GM23338 (cell line): Measurements from ENCODE around the gene TNFRSF11A. TPM values are rescaled to one million over a fixed set of nuclear protein-coding genes. Genes with fewer than 3 reads are reported as not detected.
A peak's percentile ranks its signal among the peaks of the same experiment; 100 is the strongest.

Experiments used
- ATAC-seq: fragments of 200-7000 bp; cut with Tn5 transposase; 3 replicates; pipeline ENCODE4 v1.9.1; 2020
- DNase-seq: peaks from one replicate; pipeline ENCODE4 v3.0.0-alpha.2; 2015; ENCODE audit warnings: low spot score
- H2AFZ ChIP-seq: fragments of 200-600 bp; sonication (generic); 2 replicates; pipeline ENCODE4 v1.8.0; 2016; ENCODE audit warnings: antibody characterized with exemption, mild to moderate bottlenecking, moderate library complexity
- H3F3A ChIP-seq: fragments of 200-600 bp; sonication (generic); replicated peaks from 2 replicates; pipeline ENCODE4 v1.8.0; 2017; ENCODE audit warnings: antibody characterized with exemption, mixed run types, low read depth
- H3K27ac ChIP-seq: fragments of 200-600 bp; sonication (generic); 2 replicates; pipeline ENCODE4 v1.6.1; 2016; ENCODE audit warnings: low read depth
- H3K27me3 ChIP-seq: fragments of 200-600 bp; sonication (generic); 2 replicates; pipeline ENCODE4 v1.8.0; 2016; ENCODE audit warnings: mild to moderate bottlenecking, mixed run types, moderate library complexity; ENCODE audit not compliant: insufficient read depth
- H3K36me3 ChIP-seq: fragments of 200-600 bp; sonication (generic); 2 replicates; pipeline ENCODE4 v1.8.0; 2016; ENCODE audit warnings: mild to moderate bottlenecking; ENCODE audit not compliant: insufficient read depth
- H3K4me1 ChIP-seq: fragments of 200-600 bp; sonication (generic); 2 replicates; pipeline ENCODE4 v1.8.0; 2016; ENCODE audit warnings: mild to moderate bottlenecking, moderate library complexity; ENCODE audit not compliant: insufficient read depth
- H3K4me2 ChIP-seq: fragments of 200-600 bp; sonication (generic); 2 replicates; pipeline ENCODE4 v1.7.1; 2017; ENCODE audit warnings: mixed run types
- H3K4me3 ChIP-seq: fragments of 200-600 bp; sonication (generic); 2 replicates; pipeline ENCODE4 v1.6.1; 2016; ENCODE audit warnings: mixed run types
- H3K79me2 ChIP-seq: fragments of 200-600 bp; sonication (generic); replicated peaks from 2 replicates; pipeline ENCODE4 v1.8.0; 2017; ENCODE audit warnings: mild to moderate bottlenecking; ENCODE audit not compliant: insufficient read depth
- H3K9me2 ChIP-seq: fragments of 200-600 bp; sonication (generic); 2 replicates; pipeline ENCODE4 v1.8.0; 2017; ENCODE audit not compliant: insufficient read depth
- H4K20me1 ChIP-seq: fragments of 200-600 bp; sonication (generic); replicated peaks from 2 replicates; pipeline ENCODE4 v1.8.0; 2017; ENCODE audit warnings: mild to moderate bottlenecking; ENCODE audit not compliant: insufficient read depth
- H3K27ac Mint-ChIP-seq: 2 replicates; pipeline ENCODE4 v1.8.0; 2020; ENCODE audit warnings: inconsistent platforms, mild to moderate bottlenecking, moderate library complexity, mixed read lengths
- H3K27me3 Mint-ChIP-seq: 3 replicates; pipeline ENCODE4 v1.8.0; 2022; ENCODE audit warnings: low read depth, mild to moderate bottlenecking, moderate library complexity, mixed read lengths, inconsistent platforms; ENCODE audit not compliant: insufficient read depth, poor library complexity
- H3K36me3 Mint-ChIP-seq: 3 replicates; pipeline ENCODE4 v1.8.0; 2021; ENCODE audit warnings: low read depth, mild to moderate bottlenecking, inconsistent platforms, moderate library complexity, mixed read lengths
- H3K4me1 Mint-ChIP-seq: 3 replicates; pipeline ENCODE4 v1.8.0; 2020; ENCODE audit warnings: mild to moderate bottlenecking, inconsistent platforms, mixed read lengths
- H3K4me3 Mint-ChIP-seq: 3 replicates; pipeline ENCODE4 v1.8.0; 2021; ENCODE audit warnings: moderate library complexity, mild to moderate bottlenecking, inconsistent platforms, mixed read lengths
- H3K9me3 Mint-ChIP-seq: 3 replicates; pipeline ENCODE4 v1.8.0; 2020; ENCODE audit warnings: moderate library complexity, mild to moderate bottlenecking, inconsistent platforms, mixed read lengths
- CREB1 ChIP-seq: fragments of 250-450 bp; sonication (Bioruptor Pico); IDR thresholded peaks from 2 replicates; pipeline ENCODE4 v1.5.0; 2020; ENCODE audit warnings: low read depth, mild to moderate bottlenecking, moderate library complexity
- EZH2 ChIP-seq: fragments of 200-600 bp; sonication (generic); IDR thresholded peaks from one replicate; pipeline ENCODE4 v1.8.0; 2017; ENCODE audit warnings: antibody characterized with exemption, mild to moderate bottlenecking, low read depth; ENCODE audit not compliant: unreplicated experiment
- EZH2phosphoT487 ChIP-seq: fragments of 200-600 bp; sonication (generic); IDR thresholded peaks from one replicate; pipeline ENCODE4 v1.8.1; 2018; ENCODE audit warnings: antibody characterized with exemption; ENCODE audit not compliant: unreplicated experiment
- NANOG ChIP-seq: IDR thresholded peaks from 2 replicates; pipeline ENCODE4 v1.6.1; 2016; ENCODE audit warnings: antibody characterized with exemption, borderline replicate concordance
- POLR2AphosphoS5 ChIP-seq: IDR thresholded peaks from 2 replicates; pipeline ENCODE4 v1.6.1; 2016; ENCODE audit warnings: antibody characterized with exemption, low read depth
- REST ChIP-seq: IDR thresholded peaks from one replicate; pipeline ENCODE4 v1.6.1; 2018; ENCODE audit warnings: antibody characterized with exemption; ENCODE audit not compliant: unreplicated experiment
- STAT1 ChIP-seq: IDR thresholded peaks from one replicate; pipeline ENCODE4 v1.6.1; 2016; ENCODE audit warnings: antibody characterized with exemption; ENCODE audit not compliant: unreplicated experiment
- ZNF114 ChIP-seq: fragments of 250-450 bp; sonication (Bioruptor Pico); IDR thresholded peaks from 2 replicates; pipeline ENCODE4 v1.5.0; 2020; ENCODE audit warnings: mild to moderate bottlenecking, moderate library complexity
- polyA plus RNA-seq: library from polyadenylated mRNA; unstranded; fragments of >200 nt; fragmentation: Nextera tagmentation; extraction: Ambion mirVana; gene quantifications from 2 replicates; pipeline ENCODE4 v1.2.1, GENCODE V29; 2016
- total RNA-seq: library from RNA; depleted of rRNA; stranded (reverse); fragments of >200 nt; shearing (Covaris generic); gene quantifications from 2 replicates; pipeline ENCODE4 v1.2.3, GENCODE V29; 2014
- TF ChIP-seq, protein P1 (sequence below): fragments of 250-450 bp; sonication (Bioruptor Pico); IDR thresholded peaks from 2 replicates; pipeline ENCODE4 v1.5.0; 2020; ENCODE audit warnings: mild to moderate bottlenecking, moderate library complexity

The TNFRSF11A gene
- total and polyA plus RNA-seq, 2 experiments from 2014 or later: 3.8 to 7.3 TPM

- TF ChIP-seq, protein P1, sequence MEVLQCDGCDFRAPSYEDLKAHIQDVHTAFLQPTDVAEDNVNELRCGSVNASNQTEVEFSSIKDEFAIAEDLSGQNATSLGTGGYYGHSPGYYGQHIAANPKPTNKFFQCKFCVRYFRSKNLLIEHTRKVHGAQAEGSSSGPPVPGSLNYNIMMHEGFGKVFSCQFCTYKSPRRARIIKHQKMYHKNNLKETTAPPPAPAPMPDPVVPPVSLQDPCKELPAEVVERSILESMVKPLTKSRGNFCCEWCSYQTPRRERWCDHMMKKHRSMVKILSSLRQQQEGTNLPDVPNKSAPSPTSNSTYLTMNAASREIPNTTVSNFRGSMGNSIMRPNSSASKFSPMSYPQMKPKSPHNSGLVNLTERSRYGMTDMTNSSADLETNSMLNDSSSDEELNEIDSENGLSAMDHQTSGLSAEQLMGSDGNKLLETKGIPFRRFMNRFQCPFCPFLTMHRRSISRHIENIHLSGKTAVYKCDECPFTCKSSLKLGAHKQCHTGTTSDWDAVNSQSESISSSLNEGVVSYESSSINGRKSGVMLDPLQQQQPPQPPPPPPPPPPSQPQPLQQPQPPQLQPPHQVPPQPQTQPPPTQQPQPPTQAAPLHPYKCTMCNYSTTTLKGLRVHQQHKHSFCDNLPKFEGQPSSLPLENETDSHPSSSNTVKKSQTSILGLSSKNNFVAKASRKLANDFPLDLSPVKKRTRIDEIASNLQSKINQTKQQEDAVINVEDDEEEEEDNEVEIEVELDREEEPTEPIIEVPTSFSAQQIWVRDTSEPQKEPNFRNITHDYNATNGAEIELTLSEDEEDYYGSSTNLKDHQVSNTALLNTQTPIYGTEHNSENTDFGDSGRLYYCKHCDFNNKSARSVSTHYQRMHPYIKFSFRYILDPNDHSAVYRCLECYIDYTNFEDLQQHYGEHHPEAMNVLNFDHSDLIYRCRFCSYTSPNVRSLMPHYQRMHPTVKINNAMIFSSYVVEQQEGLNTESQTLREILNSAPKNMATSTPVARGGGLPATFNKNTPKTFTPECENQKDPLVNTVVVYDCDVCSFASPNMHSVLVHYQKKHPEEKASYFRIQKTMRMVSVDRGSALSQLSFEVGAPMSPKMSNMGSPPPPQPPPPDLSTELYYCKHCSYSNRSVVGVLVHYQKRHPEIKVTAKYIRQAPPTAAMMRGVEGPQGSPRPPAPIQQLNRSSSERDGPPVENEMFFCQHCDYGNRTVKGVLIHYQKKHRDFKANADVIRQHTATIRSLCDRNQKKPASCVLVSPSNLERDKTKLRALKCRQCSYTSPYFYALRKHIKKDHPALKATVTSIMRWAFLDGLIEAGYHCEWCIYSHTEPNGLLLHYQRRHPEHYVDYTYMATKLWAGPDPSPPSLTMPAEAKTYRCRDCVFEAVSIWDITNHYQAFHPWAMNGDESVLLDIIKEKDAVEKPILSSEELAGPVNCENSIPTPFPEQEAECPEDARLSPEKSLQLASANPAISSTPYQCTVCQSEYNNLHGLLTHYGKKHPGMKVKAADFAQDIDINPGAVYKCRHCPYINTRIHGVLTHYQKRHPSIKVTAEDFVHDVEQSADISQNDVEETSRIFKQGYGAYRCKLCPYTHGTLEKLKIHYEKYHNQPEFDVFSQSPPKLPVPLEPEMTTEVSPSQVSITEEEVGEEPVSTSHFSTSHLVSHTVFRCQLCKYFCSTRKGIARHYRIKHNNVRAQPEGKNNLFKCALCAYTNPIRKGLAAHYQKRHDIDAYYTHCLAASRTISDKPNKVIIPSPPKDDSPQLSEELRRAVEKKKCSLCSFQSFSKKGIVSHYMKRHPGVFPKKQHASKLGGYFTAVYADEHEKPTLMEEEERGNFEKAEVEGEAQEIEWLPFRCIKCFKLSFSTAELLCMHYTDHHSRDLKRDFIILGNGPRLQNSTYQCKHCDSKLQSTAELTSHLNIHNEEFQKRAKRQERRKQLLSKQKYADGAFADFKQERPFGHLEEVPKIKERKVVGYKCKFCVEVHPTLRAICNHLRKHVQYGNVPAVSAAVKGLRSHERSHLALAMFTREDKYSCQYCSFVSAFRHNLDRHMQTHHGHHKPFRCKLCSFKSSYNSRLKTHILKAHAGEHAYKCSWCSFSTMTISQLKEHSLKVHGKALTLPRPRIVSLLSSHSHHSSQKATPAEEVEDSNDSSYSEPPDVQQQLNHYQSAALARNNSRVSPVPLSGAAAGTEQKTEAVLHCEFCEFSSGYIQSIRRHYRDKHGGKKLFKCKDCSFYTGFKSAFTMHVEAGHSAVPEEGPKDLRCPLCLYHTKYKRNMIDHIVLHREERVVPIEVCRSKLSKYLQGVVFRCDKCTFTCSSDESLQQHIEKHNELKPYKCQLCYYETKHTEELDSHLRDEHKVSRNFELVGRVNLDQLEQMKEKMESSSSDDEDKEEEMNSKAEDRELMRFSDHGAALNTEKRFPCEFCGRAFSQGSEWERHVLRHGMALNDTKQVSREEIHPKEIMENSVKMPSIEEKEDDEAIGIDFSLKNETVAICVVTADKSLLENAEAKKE (CRISPR knock-in tag): no peak
- no peak for TF ChIP-seq CREB1 (CRISPR knock-in tag)
- TF ChIP-seq EZH2phosphoT487: no peak
- TF ChIP-seq ZNF114 (CRISPR knock-in tag): no peak
- TF ChIP-seq POLR2AphosphoS5: no peak
- TF ChIP-seq EZH2: no peak
These were observed 21.4 kb downstream of the TNFRSF11A start (continued) for GRCh38 chr18:62346333-62347088.

DNA sequence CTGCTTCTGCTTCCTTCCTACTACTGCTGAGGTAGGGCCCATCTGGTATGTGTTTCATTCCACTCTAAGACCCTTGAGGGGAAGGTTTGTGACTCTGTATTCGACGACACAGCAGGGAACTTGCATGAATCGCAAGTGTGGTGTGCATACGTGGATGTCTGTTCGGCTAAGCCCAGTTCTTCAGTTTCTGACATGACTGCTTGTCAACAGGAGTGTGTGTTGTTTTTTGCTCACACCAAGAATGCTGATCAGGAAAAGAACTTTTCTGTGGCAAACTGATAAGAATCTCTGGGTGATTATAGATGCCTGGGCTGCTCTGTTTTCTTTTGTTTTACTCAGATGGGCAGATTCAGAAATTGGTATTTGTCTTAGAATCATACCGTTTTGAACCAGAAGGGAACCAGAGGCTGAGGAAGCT is 22.0 kb downstream of the TNFRSF11A start:
- TF ChIP-seq REST (no peak), STAT1 (no peak), NANOG (no peak), ZNF114 (CRISPR knock-in tag) (no peak)
- H3K4me1 ChIP-seq: peaks cover 43% of the 10 kb centered on the region
- no peaks in the 10 kb centered on the region for H4K20me1 ChIP-seq
- ATAC-seq (peak; percentile 47), DNase-seq (peak; percentile 44)
- H3K9me2 ChIP-seq: no peaks in the 10 kb centered on the region
- H3K36me3 ChIP-seq: no peaks in the 10 kb centered on the region
- H3K27me3 ChIP-seq: no peaks in the 10 kb centered on the region
- Mint-ChIP-seq H3K27ac (peak overlapping the region; percentile 46; the same call in 1 of the 2 replicates), H3K27me3 (peaks cover 10% of the 10 kb centered on the region), H3K4me1 (peaks cover 50% of the 10 kb centered on the region), H3K36me3 (peaks cover 6% of the 10 kb centered on the region; the same call in 2 of the 3 replicates), H3K4me3 (peak overlapping the region; percentile 26; the same call in 1 of the 3 replicates), H3K9me3 (no peaks in the 10 kb centered on the region)
- 0 out of 2 replicates have a peak overlapping the region, but pooled peaks have one; percentile 21 for H3K4me3 ChIP-seq
- peak overlapping the region; percentile 30 for H3K27ac ChIP-seq
- H2AFZ ChIP-seq: no peak overlapping the region
- peak overlapping the region; percentile 59 for H3K4me2 ChIP-seq
- H3F3A ChIP-seq: no peaks in the 10 kb centered on the region; the same call in 1 of the 2 replicates
- no peaks in the 10 kb centered on the region for H3K79me2 ChIP-seq
